GM18868 (cell line): ENCODE data around the gene CCRL2.
"Not testable (repeated sequence)": the region's sequence is repeated elsewhere in the genome, so short reads cannot be mapped to it uniquely, and the experiment has no call there.

Experiments used
- ATAC-seq: cut with Tn5 transposase; IDR thresholded peaks from one replicate; pipeline ENCODE4 v1.9.1; 2021; ENCODE audit warnings: mild to moderate bottlenecking, moderate library complexity; ENCODE audit not compliant: unreplicated experiment

Gene CCRL2

GRCh38 chr3:46427404-46427803 is 20.3 kb downstream of the CCRL2 start:
- not testable (repeated sequence) for ATAC-seq

GRCh38 chr3:46427916-46428833 is 21.1 kb downstream of the CCRL2 start:
- ATAC-seq = no peak

- ATAC-seq = no peak
These were observed 22.2 kb downstream of the CCRL2 start for GRCh38 chr3:46429250-46429649.

- no peak for ATAC-seq
These were observed 22.6 kb downstream of the CCRL2 start for GRCh38 chr3:46429671-46430070.

- not testable (repeated sequence) for ATAC-seq
These were observed 23.8 kb downstream of the CCRL2 start for GRCh38 chr3:46430879-46431278.

GRCh38 chr3:46431905-46432304 is 24.8 kb downstream of the CCRL2 start:
- not testable (repeated sequence) for ATAC-seq

GRCh38 chr3:46433118-46433517 is 26.1 kb downstream of the CCRL2 start:
- ATAC-seq = not testable (repeated sequence)

GRCh38 chr3:46433841-46434240 is 26.8 kb downstream of the CCRL2 start:
- no peak for ATAC-seq

GRCh38 chr3:46435081-46435726 is 28.1 kb downstream of the CCRL2 start:
- ATAC-seq = no peak

GRCh38 chr3:46438831-46439230 is 31.8 kb downstream of the CCRL2 start:
- ATAC-seq = no peak

GRCh38 chr3:46440531-46441294 is 33.7 kb downstream of the CCRL2 start:
- peak; percentile 74 for ATAC-seq

- no peak for ATAC-seq
These were observed 35.8 kb downstream of the CCRL2 start for GRCh38 chr3:46442576-46443530.

GRCh38 chr3:46447228-46447985 is 40.3 kb downstream of the CCRL2 start:
- ATAC-seq = no peak

- ATAC-seq = no peak
These were observed 41.7 kb downstream of the CCRL2 start for GRCh38 chr3:46448721-46449120.

GRCh38 chr3:46449755-46450552 is 42.9 kb downstream of the CCRL2 start:
- no peak for ATAC-seq

- ATAC-seq = no peak
These were observed 46.6 kb downstream of the CCRL2 start for GRCh38 chr3:46453526-46454208.

- no peak for ATAC-seq
These were observed 47.1 kb downstream of the CCRL2 start for GRCh38 chr3:46454209-46454595.

- no peak for ATAC-seq
These were observed 47.5 kb downstream of the CCRL2 start for GRCh38 chr3:46454606-46455005.
